Coronary artery (tissue), 2 donors: Measurements from ENCODE around the gene ABR.
"Not testable (repeated sequence)": the region's sequence is repeated elsewhere in the genome, so short reads cannot be mapped to it uniquely, and the experiment has no call there.

Experiments
- DNase-seq: peaks from one replicate; pipeline ENCODE4 v3.0.0-alpha.2; 2017; ENCODE audit warnings: low spot score
- H3K27ac ChIP-seq, 2 donors: fragments of 200-600 bp; sonication (generic); one replicate each; pipeline ENCODE4 v1.5.1; 2016 to 2019
- H3K4me3 ChIP-seq: fragments of 200-600 bp; sonication (generic); 2 replicates; pipeline ENCODE4 v1.5.1; 2016; ENCODE audit warnings: mild to moderate bottlenecking, moderate library complexity
- CTCF ChIP-seq: fragments of 200-600 bp; sonication (generic); IDR thresholded peaks from one replicate; pipeline ENCODE4 v1.5.1; 2019; ENCODE audit warnings: antibody characterized with exemption

Gene ABR

GRCh38 chr17:1123393-1123831 is 56.4 kb downstream of the ABR start:
- H3K27ac ChIP-seq: peak overlapping the region in 1 of 2 donors; percentile 64
- DNase-seq: no peak
- H3K4me3 ChIP-seq: peak overlapping the region; percentile 16
- TF ChIP-seq CTCF: no peak

GRCh38 chr17:1122533-1123392 is 57.0 kb downstream of the ABR start:
- Histone ChIP-seq H3K4me3 (peak overlapping the region; percentile 16), H3K27ac (peak overlapping the region; percentile 23 to 64)
- DNase-seq: no peak
- peak; percentile 85 for TF ChIP-seq CTCF

- not testable (repeated sequence) for DNase-seq
- H3K27ac ChIP-seq: peak overlapping the region in 1 of 2 donors; percentile 2
These were observed 58.4 kb downstream of the ABR start for GRCh38 chr17:1121442-1121817.

GRCh38 chr17:1120596-1121441 is 59.0 kb downstream of the ABR start:
- H3K27ac ChIP-seq: no peak overlapping the region
- H3K4me3 ChIP-seq: no peak overlapping the region
- no peak for DNase-seq
- no peak for TF ChIP-seq CTCF

More at GRCh38 chr17:1121442-1121817, 58.4 kb downstream of the ABR start:
- not testable (repeated sequence) for H3K4me3 ChIP-seq

- H3K27ac ChIP-seq: no peak overlapping the region
- H3K4me3 ChIP-seq: no peak overlapping the region
- DNase-seq: no peak
- TF ChIP-seq CTCF: no peak
These were observed 59.9 kb downstream of the ABR start for GRCh38 chr17:1119924-1120323.

GRCh38 chr17:1116602-1117001 is 63.2 kb downstream of the ABR start:
- H3K4me3 ChIP-seq: no peak overlapping the region
- DNase-seq: no peak
- no peak overlapping the region for H3K27ac ChIP-seq
- TF ChIP-seq CTCF: no peak

- DNase-seq: no peak
- no peak overlapping the region for H3K4me3 ChIP-seq
- H3K27ac ChIP-seq: peak overlapping the region; percentile 91 to 99
- TF ChIP-seq CTCF: no peak
These were observed 66.9 kb downstream of the ABR start for GRCh38 chr17:1112875-1113274.
